ENCODE data around the gene THSD1.
"Not testable (repeated sequence)": the region's sequence is repeated elsewhere in the genome, so short reads cannot be mapped to it uniquely, and the experiment has no call there.

THSD1 gene

DNA sequence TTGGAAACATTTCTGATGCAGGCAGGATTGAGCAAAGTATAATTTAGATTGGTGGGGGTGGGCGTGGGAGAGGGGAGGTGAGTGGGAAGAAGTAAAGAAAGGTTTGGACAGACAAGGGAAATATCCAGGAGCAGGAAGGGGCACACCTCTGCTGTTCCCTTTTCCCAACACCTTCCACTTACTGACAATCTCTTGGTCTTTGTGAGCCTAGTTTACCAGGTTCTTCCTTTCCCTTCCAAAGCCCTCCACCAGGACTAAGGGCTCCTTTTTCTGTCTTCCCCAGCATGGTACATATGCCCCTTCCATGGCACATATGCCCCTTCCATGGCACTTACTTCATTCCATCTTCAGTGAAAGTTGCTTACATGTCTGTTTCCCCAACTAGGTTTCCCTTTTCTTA is 6.2 kb upstream of the THSD1 start:
- DNase-seq (ENCODE audit: low read depth): no peak
- H3K4me3 ChIP-seq (ENCODE audit: low read depth, low read length): no peak overlapping the region
- in situ Hi-C loops (cut with HindIII; ENCODE audit: low sequenced_read_pairs): no loop called here
- TF ChIP-seq, protein P1, sequence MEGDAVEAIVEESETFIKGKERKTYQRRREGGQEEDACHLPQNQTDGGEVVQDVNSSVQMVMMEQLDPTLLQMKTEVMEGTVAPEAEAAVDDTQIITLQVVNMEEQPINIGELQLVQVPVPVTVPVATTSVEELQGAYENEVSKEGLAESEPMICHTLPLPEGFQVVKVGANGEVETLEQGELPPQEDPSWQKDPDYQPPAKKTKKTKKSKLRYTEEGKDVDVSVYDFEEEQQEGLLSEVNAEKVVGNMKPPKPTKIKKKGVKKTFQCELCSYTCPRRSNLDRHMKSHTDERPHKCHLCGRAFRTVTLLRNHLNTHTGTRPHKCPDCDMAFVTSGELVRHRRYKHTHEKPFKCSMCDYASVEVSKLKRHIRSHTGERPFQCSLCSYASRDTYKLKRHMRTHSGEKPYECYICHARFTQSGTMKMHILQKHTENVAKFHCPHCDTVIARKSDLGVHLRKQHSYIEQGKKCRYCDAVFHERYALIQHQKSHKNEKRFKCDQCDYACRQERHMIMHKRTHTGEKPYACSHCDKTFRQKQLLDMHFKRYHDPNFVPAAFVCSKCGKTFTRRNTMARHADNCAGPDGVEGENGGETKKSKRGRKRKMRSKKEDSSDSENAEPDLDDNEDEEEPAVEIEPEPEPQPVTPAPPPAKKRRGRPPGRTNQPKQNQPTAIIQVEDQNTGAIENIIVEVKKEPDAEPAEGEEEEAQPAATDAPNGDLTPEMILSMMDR (IDR thresholded peaks at IDR 0.05; ENCODE audit: low read depth, low read length, missing control alignments): no peak

DNA sequence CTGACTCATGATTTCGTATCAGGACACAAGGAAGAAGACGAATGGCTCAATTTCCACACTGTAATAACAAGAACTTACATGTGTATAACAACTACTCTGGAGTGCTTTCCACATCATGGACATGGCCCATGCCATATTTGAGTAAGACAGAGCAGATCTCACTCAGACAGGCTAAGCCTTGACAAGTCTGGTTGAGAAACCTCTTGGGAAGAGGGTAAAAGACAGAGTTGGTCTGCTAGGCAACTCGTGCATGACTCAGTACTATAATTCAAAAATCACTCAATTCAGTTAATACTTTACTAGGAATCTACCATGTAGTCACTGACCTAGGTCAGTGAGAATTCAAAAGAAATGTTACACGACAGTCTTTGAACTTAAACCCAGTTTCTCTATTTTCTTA is 5.7 kb upstream of the THSD1 start:
- H3K4me3 ChIP-seq (ENCODE audit: low read depth, low read length): no peak overlapping the region
- DNase-seq (ENCODE audit: low read depth): no peak
- in situ Hi-C loops (cut with HindIII; ENCODE audit: low sequenced_read_pairs): no loop called here
- TF ChIP-seq, protein P1 (IDR thresholded peaks at IDR 0.05; ENCODE audit: low read depth, low read length, missing control alignments): no peak

DNA sequence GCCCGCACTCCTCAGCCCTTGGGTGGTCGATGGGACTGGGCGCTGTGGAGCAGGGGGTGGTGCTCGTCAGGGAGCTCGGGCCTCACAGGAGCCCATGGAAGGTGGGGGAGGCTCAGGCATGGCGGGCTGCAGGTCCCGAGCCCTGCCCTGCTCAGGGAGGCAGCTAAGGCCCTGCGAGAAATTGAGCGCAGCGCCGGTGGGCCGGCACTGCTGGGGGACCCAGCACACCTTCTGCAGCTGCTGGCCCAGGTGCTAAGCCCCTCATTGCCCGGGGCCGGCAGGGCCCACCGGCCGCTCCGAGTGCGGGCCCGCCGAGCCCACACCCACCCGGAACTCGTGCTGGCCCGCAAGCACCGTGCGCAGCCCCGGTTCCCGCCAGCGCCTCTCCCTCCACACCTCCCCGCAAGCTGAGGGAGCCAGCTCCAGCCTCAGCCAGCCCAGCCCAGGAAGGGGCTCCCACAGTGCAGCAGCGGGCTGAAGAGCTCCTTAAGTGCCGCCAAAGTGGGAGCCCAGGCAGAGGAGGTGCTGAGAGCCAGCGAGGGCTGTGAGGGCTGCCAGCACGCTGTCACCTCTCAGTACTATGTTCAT is 2.2 kb upstream of the THSD1 start:
- in situ Hi-C loops (cut with HindIII; ENCODE audit: low sequenced_read_pairs); H3K4me3 ChIP-seq (ENCODE audit: low read depth, low read length); DNase-seq (ENCODE audit: low read depth): not testable (repeated sequence)

DNA sequence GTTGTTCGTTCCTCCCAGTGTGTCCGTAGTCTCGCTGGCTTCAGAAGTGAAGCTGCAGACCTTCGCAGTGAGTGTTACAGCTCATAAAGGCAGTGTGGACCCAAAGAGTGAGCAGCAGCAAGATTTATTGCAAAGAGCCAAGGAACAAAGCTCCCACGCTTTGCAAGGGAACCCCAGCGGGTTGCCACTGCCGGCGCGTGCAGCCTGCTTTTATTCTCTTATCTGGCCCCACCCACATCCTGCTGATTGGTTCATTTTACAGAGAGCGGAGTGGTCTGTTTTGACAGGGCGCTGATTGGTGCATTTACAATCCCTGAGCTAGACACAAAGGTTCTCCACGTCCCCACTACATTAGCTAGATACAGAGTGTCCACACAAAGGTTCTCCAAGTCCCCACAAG is 1.5 kb upstream of the THSD1 start:
- in situ Hi-C loops (cut with HindIII; ENCODE audit: low sequenced_read_pairs); H3K4me3 ChIP-seq (ENCODE audit: low read depth, low read length); DNase-seq (ENCODE audit: low read depth): not testable (repeated sequence)

DNA sequence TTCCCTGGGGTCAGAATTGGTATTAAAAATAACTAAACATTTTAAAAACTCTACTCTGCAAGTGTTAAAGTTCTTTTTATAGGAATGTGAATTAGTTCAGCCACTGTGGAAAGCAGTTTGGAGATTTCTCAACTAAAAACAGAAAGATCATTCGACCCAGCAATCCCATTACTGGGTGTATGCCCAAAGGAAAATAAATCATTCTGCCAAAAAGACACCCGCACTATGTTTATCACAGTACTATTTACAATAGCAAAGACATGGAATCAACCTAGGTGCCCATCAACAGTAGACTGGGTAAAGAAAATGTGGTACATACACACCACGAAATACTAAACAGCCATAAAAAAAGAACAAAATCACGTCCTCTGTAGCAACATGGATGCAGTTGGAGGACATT is 657 bp upstream of the THSD1 start:
- peak overlapping the region; percentile 70 for H3K4me3 ChIP-seq (ENCODE audit: low read depth, low read length)
- in situ Hi-C loops (cut with HindIII; ENCODE audit: low sequenced_read_pairs): no loop called here
- no peak for DNase-seq (ENCODE audit: low read depth)
- TF ChIP-seq, protein P1 (IDR thresholded peaks at IDR 0.05; ENCODE audit: low read depth, low read length, missing control alignments): no peak

DNA sequence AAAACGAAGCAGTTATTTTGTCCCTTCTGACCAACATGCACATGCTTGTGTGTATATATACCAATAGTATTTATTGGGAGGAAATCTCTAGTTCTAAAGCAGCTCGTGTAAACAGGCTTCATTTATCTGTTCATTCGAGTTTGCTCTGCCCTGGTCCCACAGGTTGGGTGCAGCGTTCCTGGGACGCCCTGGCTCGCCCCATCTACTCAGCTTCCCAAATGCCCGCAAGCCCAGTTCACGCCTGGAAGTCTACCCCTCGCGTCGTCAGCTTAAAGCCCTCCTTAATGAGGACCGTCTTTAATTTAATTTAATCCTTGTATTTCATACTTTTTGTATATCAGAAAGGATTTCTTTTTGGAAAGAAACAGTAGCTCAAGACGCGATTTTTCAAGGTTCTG is 604 bp downstream of the THSD1 start:
- DNase-seq (ENCODE audit: low read depth): no peak
- TF ChIP-seq, protein P1 (IDR thresholded peaks at IDR 0.05; ENCODE audit: low read depth, low read length, missing control alignments): no peak
- in situ Hi-C loops (cut with HindIII; ENCODE audit: low sequenced_read_pairs): no loop called here
- H3K4me3 ChIP-seq (ENCODE audit: low read depth, low read length): peak overlapping the region; percentile 70

DNA sequence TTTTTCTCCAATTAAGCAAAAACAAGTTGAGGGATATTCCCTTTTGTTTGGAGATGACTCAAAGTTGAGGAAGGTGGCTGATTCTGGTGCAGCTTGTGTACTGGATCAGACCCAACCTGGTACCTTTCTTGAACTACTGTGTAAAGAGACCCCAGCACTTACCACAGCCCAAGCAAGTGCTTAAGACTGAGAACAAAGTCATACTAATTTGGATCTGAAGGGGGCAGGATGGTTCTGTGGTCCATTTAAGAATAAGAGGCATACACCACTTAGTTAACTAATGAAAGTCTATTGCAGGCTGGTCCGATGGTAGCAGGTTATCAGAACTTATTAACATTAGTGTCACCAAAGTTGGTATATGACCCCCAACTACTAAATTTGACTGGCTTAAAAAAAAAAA is 6.3 kb downstream of the THSD1 start:
- no peak for DNase-seq (ENCODE audit: low read depth)
- no peak overlapping the region for H3K4me3 ChIP-seq (ENCODE audit: low read depth, low read length)
- TF ChIP-seq, protein P1 (IDR thresholded peaks at IDR 0.05; ENCODE audit: low read depth, low read length, missing control alignments): no peak
- in situ Hi-C loops (cut with HindIII; ENCODE audit: low sequenced_read_pairs): no loop called here

DNA sequence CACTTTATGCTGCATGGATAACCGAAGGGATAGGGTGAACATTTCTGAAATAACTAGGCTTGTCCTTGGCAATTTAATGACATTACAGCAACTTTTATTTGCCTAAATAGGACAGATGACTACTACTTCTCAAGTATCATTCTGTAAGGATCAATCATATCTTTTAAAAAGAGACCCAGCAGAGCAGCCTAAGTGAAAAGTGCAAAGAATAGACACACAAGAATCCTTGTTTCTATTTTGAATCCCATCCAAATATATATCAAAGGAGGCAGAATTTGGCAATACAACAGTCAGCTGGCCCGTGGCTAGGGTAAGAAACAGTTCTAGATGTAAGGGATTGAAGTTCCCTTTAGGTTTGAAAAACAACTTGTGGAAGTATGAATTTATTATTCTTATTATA is 6.9 kb downstream of the THSD1 start:
- no peak overlapping the region for H3K4me3 ChIP-seq (ENCODE audit: low read depth, low read length)
- no peak for DNase-seq (ENCODE audit: low read depth)
- in situ Hi-C loops (cut with HindIII; ENCODE audit: low sequenced_read_pairs): no loop called here
- TF ChIP-seq, protein P1 (IDR thresholded peaks at IDR 0.05; ENCODE audit: low read depth, low read length, missing control alignments): no peak

All from astrocyte of the cerebellum (primary cell).